SU-DHL-6 (cell line): Measurements from ENCODE around the gene MINDY4B.

Experiments
- H2AFZ ChIP-seq: fragments of 200-600 bp; sonication (generic); 2 replicates; pipeline ENCODE4 v1.6.1; 2014; ENCODE audit warnings: low read depth, mild to moderate bottlenecking, moderate library complexity, mixed read lengths, antibody characterized with exemption, low read length; ENCODE audit not compliant: severe bottlenecking
- H3F3A ChIP-seq: fragments of 200-600 bp; shearing (Covaris generic); 2 replicates; pipeline ENCODE4 v1.6.0; 2016; ENCODE audit warnings: antibody characterized with exemption, mild to moderate bottlenecking; ENCODE audit not compliant: insufficient read depth
- H3K27ac ChIP-seq: fragments of 200-600 bp; sonication (generic); 2 replicates; pipeline ENCODE4 v1.5.1; 2016; ENCODE audit warnings: low read depth, mild to moderate bottlenecking, low read length, moderate library complexity, mixed read lengths
- H3K27me3 ChIP-seq: fragments of 200-600 bp; sonication (generic), shearing (Covaris generic); 2 replicates; pipeline ENCODE4 v1.6.0; 2014; ENCODE audit warnings: mild to moderate bottlenecking, low read length
- H3K36me3 ChIP-seq: fragments of 200-600 bp; sonication (generic); 2 replicates; pipeline ENCODE4 v1.6.1; 2014; ENCODE audit warnings: mild to moderate bottlenecking, low read length, mixed read lengths
- H3K4me2 ChIP-seq: fragments of 300-600, 200-600 bp; shearing (Covaris generic), sonication (generic); 2 replicates; pipeline ENCODE4 v1.6.0; 2014; ENCODE audit warnings: low read length, low read depth, mild to moderate bottlenecking; ENCODE audit not compliant: poor library complexity, severe bottlenecking
- H3K4me3 ChIP-seq: fragments of 200-600 bp; sonication (generic); 2 replicates; pipeline ENCODE4 v1.5.1; 2014; ENCODE audit warnings: antibody characterized with exemption, low read length, mild to moderate bottlenecking, mixed read lengths; ENCODE audit not compliant: insufficient read depth, poor library complexity, severe bottlenecking
- H3K79me2 ChIP-seq: fragments of 200-600 bp; sonication (generic); 2 replicates; pipeline ENCODE4 v1.6.1; 2014; ENCODE audit warnings: mild to moderate bottlenecking, low read length, moderate library complexity; ENCODE audit not compliant: insufficient read depth
- H3K9ac ChIP-seq: fragments of 200-600 bp; sonication (generic); 2 replicates; pipeline ENCODE4 v1.7.0; 2014; ENCODE audit warnings: mild to moderate bottlenecking, low read length
- H3K9me2 ChIP-seq: fragments of 200-600 bp; sonication (generic); replicated peaks from 2 replicates; pipeline ENCODE4 v1.6.1; 2014; ENCODE audit warnings: low read length; ENCODE audit not compliant: insufficient read depth
- H3K9me3 ChIP-seq: fragments of 200-600 bp; sonication (generic); 2 replicates; pipeline ENCODE4 v1.6.1; 2014; ENCODE audit warnings: low read length, mixed read lengths; ENCODE audit not compliant: insufficient read depth
- H4K20me1 ChIP-seq: fragments of 200-600 bp; sonication (generic); 2 replicates; pipeline ENCODE4 v1.6.1; 2014; ENCODE audit warnings: low read depth, mild to moderate bottlenecking, antibody characterized with exemption, low read length, moderate library complexity, mixed read lengths
- CTCF ChIP-seq: fragments of 200-600 bp; sonication (generic); IDR thresholded peaks from one replicate; pipeline ENCODE4 v1.5.1; 2017; ENCODE audit warnings: antibody characterized with exemption, mild to moderate bottlenecking, low read length, moderate library complexity; ENCODE audit not compliant: insufficient read depth, poor library complexity, severe bottlenecking
- EZH2phosphoT487 ChIP-seq: fragments of 200-600 bp; sonication (generic), shearing (Covaris generic); conservative IDR thresholded peaks from 2 replicates; pipeline ENCODE4 v1.6.1; 2018; ENCODE audit warnings: mild to moderate bottlenecking, antibody characterized with exemption, low read length, moderate library complexity, mixed read lengths

Gene MINDY4B

GRCh38 chr3:150942221-150942620, 37.0 kb upstream of the MINDY4B start:
- Histone ChIP-seq H3K79me2 (no peaks in the 10 kb centered on the region), H2AFZ (no peak overlapping the region), H4K20me1 (no peaks in the 10 kb centered on the region), H3K9me2 (no peaks in the 10 kb centered on the region), H3K9ac (no peak overlapping the region), H3K36me3 (no peaks in the 10 kb centered on the region), H3K4me2 (no peak overlapping the region), H3K27me3 (no peaks in the 10 kb centered on the region), H3K4me3 (no peak overlapping the region), H3K9me3 (peaks cover 8% of the 10 kb centered on the region; the same call in 1 of the 2 replicates), H3F3A (no peaks in the 10 kb centered on the region), H3K27ac (no peak overlapping the region)
- TF ChIP-seq EZH2phosphoT487 (no peak), CTCF (no peak)

GRCh38 chr3:150936693-150937092, 31.5 kb upstream of the MINDY4B start:
- Histone ChIP-seq H3K36me3 (no peaks in the 10 kb centered on the region), H3K27ac (no peak overlapping the region), H3K4me3 (no peak overlapping the region), H3K9ac (no peak overlapping the region), H3F3A (no peaks in the 10 kb centered on the region), H3K9me2 (no peaks in the 10 kb centered on the region), H3K9me3 (no peaks in the 10 kb centered on the region), H4K20me1 (no peaks in the 10 kb centered on the region), H2AFZ (no peak overlapping the region), H3K27me3 (no peaks in the 10 kb centered on the region), H3K4me2 (no peak overlapping the region), H3K79me2 (no peaks in the 10 kb centered on the region)
- no peak for TF ChIP-seq CTCF
- no peak for TF ChIP-seq EZH2phosphoT487

- Histone ChIP-seq H3K9ac (no peak overlapping the region), H3K4me2 (no peak overlapping the region), H3K36me3 (no peaks in the 10 kb centered on the region), H3K4me3 (no peak overlapping the region), H4K20me1 (no peaks in the 10 kb centered on the region), H3K9me2 (no peaks in the 10 kb centered on the region), H3K9me3 (no peaks in the 10 kb centered on the region), H3K27me3 (no peaks in the 10 kb centered on the region), H3F3A (no peaks in the 10 kb centered on the region), H2AFZ (no peak overlapping the region), H3K79me2 (no peaks in the 10 kb centered on the region), H3K27ac (no peak overlapping the region)
- TF ChIP-seq CTCF (no peak), EZH2phosphoT487 (no peak)
These were observed 28.3 kb upstream of the MINDY4B start for GRCh38 chr3:150933473-150933995.
